Peyer's patch (tissue), 4 donors: ENCODE results near the gene CIB4.

Source experiments
- POLR2A ChIP-seq, 2 donors: fragments of 450-650 bp; IDR thresholded peaks; one replicate each; pipeline ENCODE4 v1.5.1; 2017; ENCODE audit warnings: antibody characterized with exemption in 2 of 2, mild to moderate bottlenecking in 2 of 2, moderate library complexity in 2 of 2
- TF ChIP-seq, protein P1 (sequence below), 6 experiments: fragments of 450-650 bp in 4 of 6; fragments of 200-600 bp in 2 of 6; sonication (generic) in 1 of 6; IDR thresholded peaks; one replicate each; pipeline ENCODE4 v1.5.1; 2017 to 2019; ENCODE audit warnings: antibody characterized with exemption in 6 of 6, mild to moderate bottlenecking in 3 of 6, moderate library complexity in 1 of 6

DNA sequence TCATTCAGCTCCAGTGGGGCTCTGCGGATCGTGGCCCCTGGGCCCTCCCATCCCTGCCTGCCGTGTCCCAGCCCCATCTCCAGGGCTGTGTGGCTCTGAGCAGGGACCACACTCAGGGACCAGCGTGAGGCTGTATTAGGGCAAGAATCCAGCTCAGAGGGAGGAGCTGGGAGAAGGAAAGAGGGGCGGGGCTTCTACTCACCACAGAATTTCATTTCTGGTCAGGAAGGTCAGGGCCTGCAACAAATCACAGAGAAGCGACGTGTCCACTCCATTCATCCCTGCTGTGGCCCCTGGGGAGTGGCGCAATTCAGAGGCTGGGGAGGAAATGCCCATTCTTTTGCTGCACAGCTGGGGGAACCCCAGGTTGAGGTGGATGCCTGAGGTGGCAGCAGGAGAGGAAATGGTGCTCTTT is 828 bp downstream of the CIB4 start:
- TF ChIP-seq, protein P1, sequence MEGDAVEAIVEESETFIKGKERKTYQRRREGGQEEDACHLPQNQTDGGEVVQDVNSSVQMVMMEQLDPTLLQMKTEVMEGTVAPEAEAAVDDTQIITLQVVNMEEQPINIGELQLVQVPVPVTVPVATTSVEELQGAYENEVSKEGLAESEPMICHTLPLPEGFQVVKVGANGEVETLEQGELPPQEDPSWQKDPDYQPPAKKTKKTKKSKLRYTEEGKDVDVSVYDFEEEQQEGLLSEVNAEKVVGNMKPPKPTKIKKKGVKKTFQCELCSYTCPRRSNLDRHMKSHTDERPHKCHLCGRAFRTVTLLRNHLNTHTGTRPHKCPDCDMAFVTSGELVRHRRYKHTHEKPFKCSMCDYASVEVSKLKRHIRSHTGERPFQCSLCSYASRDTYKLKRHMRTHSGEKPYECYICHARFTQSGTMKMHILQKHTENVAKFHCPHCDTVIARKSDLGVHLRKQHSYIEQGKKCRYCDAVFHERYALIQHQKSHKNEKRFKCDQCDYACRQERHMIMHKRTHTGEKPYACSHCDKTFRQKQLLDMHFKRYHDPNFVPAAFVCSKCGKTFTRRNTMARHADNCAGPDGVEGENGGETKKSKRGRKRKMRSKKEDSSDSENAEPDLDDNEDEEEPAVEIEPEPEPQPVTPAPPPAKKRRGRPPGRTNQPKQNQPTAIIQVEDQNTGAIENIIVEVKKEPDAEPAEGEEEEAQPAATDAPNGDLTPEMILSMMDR (IDR thresholded peaks at IDR 0.05) = no peak
- TF ChIP-seq POLR2A (IDR thresholded peaks at IDR 0.05) = no peak
